K562 treated with DMSO at 1 percent for 48 hours (cell line): ENCODE measurements around the gene P2RY12. TPM values are rescaled to one million over a fixed set of nuclear protein-coding genes. Genes with fewer than 3 reads are reported as not detected.

Experiments
- total RNA-seq: library from RNA; unstranded; fragments of 300-600 nt; gene quantifications from 2 replicates; pipeline ENCODE4 v1.2.3, GENCODE V29; 2022; ENCODE audit warnings: low replicate concordance; ENCODE audit errors: extremely low read depth

P2RY12 gene
- not detected in 2 replicates for total RNA-seq

DNA sequence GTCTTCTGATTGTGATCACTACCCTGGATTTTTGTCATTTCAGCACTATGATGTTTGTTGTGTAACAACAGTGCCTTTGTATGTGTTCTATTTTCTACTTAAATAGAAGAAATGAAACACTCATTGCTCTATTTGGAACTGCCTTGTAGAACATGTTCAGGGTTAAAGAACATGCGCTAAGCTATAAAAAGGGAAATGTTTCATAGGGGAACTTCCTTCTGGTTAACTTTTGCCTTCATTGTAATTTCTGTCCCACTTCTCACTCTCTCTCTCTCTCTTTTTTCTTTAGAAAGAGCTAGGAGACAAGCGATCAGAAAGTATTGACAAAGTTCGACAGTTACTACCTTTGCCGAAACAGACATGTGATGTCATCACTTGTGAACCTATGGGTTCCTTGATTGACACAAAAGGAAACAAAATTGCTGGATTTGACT, at the start of gene P2RY12:
TSS of gene P2RY12 (minus strand) at position 13 of the 434 bp plus-strand sequence. CDS start 45,908 bp downstream, outside the sequence.

DNA sequence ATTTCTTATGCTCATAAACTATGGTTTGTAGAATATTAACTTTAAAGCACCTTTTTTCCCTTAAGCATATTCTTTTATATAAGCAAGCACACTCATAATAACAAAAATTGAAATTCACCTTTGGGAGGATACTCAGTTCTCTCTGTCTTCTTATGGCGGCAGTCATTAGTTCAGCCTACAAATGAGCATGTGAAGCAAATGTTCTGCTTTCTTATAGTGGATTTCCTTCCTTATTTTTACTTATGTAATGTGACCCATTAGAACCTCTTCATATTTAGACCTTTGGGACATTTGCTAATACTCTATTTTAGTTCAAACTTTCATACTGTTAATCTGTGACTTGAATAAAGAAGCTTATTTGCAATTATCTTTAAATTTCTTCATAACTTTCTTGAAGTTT, 55.2 kb downstream of the P2RY12 start, which contains the start of gene P2RY13:
TSS of gene P2RY13 (minus strand) at position 187 of the 400 bp plus-strand sequence. CDS start at position 166, 21 bp downstream.

DNA sequence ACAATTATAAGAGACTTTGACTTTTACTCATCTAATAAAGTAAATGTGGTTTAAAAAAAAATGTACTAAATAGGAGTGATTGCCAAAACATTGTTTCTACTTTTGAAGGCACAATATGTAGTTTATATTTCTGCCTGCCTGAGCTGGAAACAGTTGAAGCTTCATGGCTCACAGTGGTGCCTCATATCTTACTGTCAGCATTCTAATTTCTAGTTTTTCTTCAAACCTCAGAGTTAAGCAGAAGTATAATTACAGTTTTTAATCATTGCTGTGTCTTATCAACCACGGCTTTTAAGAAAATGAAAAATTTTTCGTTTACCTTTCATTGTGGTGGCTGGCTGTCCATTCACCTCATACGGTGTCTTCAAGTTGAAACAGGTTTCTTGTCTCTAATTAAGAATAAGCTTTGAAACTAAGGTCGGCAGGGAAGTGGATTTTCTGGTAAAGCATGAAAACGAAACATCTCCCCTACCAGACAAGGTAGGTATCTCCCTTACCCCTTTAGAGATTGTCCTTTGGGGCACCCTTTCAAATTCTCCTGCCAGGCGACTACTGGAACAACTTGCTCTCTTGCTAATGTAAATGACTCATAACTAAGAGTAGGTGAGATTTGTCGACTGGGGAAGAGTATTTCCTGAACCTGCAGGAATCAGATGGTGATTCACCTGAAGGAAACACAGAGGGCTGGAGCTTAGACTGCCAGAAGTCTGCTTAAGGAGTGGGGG, 68.1 kb downstream of the P2RY12 start, which contains the start of gene GPR87:
TSS of gene GPR87 (minus strand) at position 554 of the 725 bp plus-strand sequence. CDS start 16,720 bp downstream, outside the sequence.

Other genes starting within 250 kb of the P2RY12 start
- not detected in 2 replicates for gene GPR171, start 181.5 kb downstream of the P2RY12 start, total RNA-seq
- not detected in 2 replicates for gene P2RY14, start 106.2 kb downstream of the P2RY12 start, total RNA-seq
- not detected in 2 replicates for gene GPR87, start 67.9 kb downstream of the P2RY12 start, total RNA-seq
- not detected in 2 replicates for gene P2RY13, start 55.2 kb downstream of the P2RY12 start, total RNA-seq
- not detected in 2 replicates for gene IGSF10, start 76.3 kb upstream of the P2RY12 start, total RNA-seq